Glomerular endothelial cell (primary cell): Measurements from ENCODE around the gene PCDHGB6. TPM values are rescaled to one million over a fixed set of nuclear protein-coding genes. Genes with fewer than 3 reads are reported as not detected.
"Not testable (repeated sequence)": the region's sequence is repeated elsewhere in the genome, so short reads cannot be mapped to it uniquely, and the experiment has no call there.

Experiments
- DNase-seq: peaks from one replicate; pipeline ENCODE4 v3.0.0-alpha.2; 2011; ENCODE audit warnings: low read depth, low spot score; ENCODE audit errors: extremely low read depth
- total RNA-seq: library from RNA; depleted of rRNA; stranded (reverse); fragments of >200 nt; gene quantifications from 2 replicates; pipeline ENCODE4 v1.2.3, GENCODE V29; 2015

Gene PCDHGB6
- total RNA-seq, 1 donor from 2014 or later, result 6.2 TPM

DNA sequence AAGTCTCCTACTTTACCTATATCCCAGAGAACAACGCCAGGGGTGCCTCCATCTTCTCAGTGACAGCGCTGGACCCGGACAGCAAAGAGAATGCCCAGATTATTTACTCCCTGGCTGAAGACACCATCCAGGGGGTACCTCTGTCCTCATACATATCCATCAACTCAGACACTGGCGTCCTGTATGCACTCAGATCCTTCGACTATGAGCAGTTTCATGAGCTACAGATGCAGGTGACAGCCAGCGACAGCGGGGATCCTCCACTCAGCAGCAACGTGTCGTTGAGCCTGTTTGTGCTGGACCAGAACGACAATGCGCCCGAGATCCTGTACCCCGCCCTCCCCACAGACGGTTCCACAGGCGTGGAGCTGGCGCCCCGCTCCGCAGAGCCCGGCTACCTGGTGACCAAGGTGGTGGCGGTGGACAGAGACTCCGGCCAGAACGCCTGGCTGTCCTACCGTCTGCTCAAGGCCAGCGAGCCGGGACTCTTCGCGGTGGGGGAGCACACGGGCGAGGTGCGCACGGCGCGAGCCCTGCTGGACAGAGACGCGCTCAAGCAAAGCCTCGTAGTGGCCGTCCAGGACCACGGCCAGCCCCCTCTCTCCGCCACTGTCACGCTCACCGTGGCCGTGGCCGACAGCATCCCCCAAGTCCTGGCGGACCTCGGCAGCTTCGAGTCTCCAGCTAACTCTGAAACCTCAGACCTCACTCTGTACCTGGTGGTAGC, 6.9 kb downstream of the PCDHGB6 start:
- not testable (repeated sequence) for DNase-seq

DNA sequence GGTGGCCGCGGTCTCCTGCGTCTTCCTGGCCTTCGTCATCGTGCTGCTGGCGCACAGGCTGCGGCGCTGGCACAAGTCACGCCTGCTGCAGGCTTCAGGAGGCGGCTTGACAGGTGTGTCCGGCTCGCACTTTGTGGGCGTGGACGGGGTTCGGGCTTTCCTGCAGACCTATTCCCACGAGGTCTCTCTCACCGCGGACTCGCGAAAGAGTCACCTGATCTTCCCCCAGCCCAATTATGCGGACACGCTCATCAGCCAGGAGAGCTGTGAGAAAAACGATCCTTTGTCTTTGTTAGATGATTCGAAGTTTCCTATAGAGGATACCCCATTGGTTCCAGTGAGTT, 7.4 kb downstream of the PCDHGB6 start:
- not testable (repeated sequence) for DNase-seq

DNA sequence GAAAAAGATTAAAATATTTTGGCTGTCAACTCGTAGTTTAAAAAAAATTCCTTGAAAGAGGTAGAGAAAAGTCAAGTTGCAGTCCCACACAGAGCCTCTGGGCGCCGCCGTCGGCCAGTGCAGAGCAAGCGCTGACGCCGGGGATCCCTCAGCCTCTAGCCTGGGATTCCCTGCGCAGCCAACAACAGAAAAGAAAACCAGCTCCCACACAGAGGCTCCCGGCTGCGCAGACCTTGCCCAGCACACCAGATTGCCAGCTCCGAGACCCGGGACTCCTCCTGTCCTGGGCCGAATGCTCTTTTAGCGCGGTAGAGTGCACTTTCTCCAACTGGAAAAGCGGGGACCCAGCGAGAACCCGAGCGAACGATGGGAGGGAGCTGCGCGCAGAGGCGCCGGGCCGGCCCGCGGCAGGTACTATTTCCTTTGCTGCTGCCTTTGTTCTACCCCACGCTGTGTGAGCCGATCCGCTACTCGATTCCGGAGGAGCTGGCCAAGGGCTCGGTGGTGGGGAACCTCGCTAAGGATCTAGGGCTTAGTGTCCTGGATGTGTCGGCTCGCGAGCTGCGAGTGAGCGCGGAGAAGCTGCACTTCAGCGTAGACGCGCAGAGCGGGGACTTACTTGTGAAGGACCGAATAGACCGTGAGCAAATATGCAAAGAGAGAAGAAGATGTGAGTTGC, 9.8 kb downstream of the PCDHGB6 start, which contains the start of gene PCDHGB7:
PCDHGB7 (plus strand) TSS at position 184 of the 679 bp plus-strand sequence; CDS start at position 367, 183 bp downstream.
- not testable (repeated sequence) for DNase-seq

DNA sequence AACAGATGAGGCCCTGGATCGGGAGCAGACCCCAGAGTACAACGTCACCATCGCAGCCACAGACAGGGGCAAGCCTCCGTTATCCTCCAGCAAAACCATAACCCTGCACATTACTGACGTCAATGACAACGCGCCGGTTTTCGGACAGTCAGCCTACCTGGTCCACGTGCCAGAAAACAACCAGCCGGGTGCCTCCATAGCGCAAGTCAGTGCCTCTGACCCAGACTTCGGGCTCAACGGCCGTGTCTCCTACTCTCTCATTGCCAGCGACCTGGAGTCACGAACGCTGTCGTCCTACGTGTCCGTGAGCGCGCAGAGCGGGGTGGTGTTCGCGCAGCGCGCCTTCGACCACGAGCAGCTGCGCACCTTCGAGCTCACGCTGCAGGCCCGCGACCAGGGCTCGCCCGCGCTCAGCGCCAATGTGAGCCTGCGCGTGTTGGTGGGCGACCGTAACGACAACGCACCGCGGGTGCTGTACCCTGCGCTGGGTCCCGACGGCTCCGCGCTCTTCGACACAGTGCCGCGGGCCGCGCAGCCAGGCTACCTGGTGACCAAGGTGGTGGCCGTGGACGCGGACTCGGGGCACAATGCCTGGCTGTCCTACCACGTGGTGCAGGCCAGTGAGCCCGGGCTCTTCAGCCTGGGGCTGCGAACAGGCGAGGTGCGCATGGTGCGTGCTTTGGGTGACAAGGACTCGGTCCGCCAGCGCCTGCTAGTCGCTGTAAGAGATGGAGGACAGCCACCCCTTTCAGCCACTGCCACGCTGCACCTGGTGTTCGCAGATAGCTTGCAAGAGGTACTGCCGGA, 11.5 kb downstream of the PCDHGB6 start:
- DNase-seq, result no peak

DNA sequence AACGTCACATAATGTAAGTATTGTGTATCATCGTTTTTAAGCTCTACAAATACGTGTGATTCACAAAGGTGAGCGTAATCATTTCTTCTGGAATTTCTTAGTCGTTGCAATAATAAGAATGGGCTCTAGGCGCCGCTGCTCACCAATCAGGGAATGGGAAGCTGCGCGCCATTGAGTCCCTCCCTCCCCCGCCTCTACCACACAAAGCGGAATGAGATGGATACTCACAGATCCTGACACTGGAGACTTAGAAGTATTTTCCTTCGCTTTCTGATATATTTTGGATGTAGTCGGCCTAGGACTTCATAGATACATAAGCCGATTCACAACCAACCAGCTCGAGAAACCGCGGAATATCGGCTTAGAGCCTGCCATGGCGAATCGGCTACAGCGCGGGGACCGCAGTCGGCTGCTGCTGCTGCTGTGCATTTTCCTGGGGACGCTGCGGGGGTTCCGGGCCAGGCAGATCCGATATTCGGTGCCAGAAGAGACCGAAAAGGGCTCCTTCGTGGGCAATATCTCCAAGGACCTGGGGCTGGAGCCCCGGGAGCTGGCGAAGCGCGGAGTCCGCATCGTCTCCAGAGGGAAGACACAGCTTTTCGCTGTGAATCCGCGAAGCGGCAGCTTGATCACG, 13.2 kb downstream of the PCDHGB6 start, which contains the start of gene PCDHGA11:
PCDHGA11 (plus strand) TSS at position 197 of the 634 bp plus-strand sequence; CDS start at position 374, 177 bp downstream.
- no peak for DNase-seq

DNA sequence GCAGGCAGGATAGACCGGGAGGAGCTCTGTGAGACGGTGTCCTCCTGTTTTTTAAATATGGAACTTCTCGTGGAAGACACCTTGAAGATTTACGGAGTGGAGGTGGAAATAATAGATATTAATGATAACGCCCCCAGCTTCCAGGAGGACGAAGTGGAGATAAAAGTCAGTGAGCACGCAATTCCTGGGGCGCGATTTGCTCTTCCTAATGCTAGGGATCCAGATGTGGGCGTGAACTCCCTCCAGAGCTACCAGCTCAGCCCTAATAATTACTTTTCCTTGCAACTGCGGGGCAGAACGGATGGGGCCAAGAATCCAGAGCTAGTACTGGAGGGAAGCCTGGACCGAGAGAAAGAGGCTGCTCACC, 13.7 kb downstream of the PCDHGB6 start:
- DNase-seq, result no peak

DNA sequence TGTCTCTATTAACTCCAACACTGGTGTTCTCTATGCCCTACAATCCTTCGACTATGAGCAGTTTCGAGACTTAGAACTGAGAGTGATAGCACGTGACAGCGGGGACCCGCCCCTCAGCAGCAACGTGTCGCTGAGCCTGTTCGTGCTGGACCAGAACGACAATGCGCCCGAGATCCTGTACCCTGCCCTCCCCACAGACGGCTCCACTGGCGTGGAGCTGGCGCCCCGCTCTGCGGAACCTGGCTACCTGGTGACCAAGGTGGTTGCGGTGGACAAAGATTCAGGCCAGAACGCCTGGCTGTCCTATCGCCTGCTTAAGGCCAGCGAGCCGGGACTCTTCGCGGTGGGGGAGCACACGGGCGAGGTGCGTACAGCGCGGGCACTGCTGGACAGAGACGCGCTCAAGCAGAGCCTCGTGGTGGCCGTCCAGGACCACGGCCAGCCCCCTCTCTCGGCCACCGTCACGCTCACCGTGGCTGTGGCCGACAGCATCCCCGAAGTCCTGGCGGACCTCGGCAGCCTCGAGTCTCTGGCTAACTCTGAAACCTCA, 15.0 kb downstream of the PCDHGB6 start:
- no peak for DNase-seq

DNA sequence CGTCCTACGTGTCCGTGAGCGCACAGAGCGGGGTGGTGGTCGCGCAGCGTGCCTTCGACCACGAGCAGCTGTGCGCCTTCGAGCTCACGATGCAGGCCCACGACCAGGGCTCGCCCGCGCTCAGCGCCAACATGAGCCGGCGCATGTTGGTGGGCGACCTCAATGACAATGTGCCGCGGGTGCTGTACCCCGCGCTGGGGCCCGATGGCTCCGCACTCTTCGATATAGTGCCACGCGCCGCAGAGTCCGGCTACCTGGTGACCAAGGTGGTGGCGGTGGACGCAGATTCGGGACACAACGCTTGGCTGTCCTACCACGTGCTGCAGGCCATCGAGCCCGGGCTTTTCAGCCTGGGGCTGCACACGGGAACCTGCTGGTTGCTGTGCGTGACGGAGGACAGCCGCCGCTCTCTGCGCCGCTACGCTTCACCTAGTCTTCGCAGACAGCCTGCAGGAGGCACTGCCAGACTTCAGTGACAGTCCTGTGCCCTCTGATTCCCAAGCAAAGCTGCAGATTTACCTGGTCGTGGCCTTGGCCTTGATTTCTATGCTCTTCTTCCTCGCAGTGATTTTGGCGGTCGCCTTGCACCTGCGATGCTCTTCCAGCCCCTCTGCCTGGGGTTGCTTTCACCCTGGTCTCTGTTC, 20.1 kb downstream of the PCDHGB6 start:
- DNase-seq, result no peak

DNA sequence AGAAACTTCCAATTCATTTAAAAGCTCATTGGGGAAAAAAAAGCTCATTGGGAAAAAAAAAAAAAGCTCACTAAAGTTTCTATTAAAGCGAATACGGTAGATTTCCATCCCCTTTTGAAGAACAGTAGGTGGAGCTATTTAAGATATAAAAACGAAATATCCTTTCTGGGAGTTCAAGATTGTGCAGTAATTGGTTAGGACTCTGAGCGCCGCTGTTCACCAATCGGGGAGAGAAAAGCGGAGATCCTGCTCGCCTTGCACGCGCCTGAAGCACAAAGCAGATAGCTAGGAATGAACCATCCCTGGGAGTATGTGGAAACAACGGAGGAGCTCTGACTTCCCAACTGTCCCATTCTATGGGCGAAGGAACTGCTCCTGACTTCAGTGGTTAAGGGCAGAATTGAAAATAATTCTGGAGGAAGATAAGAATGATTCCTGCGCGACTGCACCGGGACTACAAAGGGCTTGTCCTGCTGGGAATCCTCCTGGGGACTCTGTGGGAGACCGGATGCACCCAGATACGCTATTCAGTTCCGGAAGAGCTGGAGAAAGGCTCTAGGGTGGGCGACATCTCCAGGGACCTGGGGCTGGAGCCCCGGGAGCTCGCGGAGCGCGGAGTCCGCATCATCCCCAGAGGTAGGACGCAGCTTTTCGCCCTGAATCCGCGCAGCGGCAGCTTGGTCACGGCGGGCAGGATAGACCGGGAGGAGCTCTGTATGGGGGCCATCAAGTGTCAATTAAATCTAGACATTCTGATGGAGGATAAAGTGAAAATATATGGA, 22.7 kb downstream of the PCDHGB6 start, which contains the start of gene PCDHGA12:
PCDHGA12 (plus strand) TSS at position 176 of the 782 bp plus-strand sequence; CDS start at position 429, 253 bp downstream.
- DNase-seq, result no peak

DNA sequence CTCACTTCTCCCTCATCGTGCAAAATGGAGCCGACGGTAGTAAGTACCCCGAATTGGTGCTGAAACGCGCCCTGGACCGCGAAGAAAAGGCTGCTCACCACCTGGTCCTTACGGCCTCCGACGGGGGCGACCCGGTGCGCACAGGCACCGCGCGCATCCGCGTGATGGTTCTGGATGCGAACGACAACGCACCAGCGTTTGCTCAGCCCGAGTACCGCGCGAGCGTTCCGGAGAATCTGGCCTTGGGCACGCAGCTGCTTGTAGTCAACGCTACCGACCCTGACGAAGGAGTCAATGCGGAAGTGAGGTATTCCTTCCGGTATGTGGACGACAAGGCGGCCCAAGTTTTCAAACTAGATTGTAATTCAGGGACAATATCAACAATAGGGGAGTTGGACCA, 23.5 kb downstream of the PCDHGB6 start:
- DNase-seq, result no peak

DNA sequence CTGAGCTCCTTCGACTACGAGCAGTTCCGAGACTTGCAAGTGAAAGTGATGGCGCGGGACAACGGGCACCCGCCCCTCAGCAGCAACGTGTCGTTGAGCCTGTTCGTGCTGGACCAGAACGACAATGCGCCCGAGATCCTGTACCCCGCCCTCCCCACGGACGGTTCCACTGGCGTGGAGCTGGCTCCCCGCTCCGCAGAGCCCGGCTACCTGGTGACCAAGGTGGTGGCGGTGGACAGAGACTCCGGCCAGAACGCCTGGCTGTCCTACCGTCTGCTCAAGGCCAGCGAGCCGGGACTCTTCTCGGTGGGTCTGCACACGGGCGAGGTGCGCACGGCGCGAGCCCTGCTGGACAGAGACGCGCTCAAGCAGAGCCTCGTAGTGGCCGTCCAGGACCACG, 24.5 kb downstream of the PCDHGB6 start:
- DNase-seq, result not testable (repeated sequence)

DNA sequence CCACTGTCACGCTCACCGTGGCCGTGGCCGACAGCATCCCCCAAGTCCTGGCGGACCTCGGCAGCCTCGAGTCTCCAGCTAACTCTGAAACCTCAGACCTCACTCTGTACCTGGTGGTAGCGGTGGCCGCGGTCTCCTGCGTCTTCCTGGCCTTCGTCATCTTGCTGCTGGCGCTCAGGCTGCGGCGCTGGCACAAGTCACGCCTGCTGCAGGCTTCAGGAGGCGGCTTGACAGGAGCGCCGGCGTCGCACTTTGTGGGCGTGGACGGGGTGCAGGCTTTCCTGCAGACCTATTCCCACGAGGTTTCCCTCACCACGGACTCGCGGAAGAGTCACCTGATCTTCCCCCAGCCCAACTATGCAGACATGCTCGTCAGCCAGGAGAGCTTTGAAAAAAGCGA, 24.9 kb downstream of the PCDHGB6 start:
- DNase-seq, result not testable (repeated sequence)

DNA sequence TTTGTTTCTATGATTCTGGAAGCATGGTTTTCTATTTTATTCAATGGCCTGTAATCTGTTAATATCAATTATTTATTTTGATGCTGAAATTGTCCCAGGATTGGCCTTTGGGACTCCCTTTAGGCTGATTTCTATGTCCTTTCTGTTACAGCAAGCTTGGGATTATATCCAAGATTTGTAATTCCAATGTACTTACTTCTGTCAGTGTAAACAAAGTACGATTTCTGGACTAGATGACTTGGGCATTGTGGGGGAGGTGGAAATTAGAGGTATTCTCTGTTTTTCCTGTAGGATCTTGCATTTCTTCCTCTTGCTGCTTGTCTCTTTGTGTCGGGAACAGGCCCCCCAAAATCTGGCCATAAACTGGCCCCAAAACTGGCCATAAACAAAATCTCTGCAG, 26.2 kb downstream of the PCDHGB6 start:
- DNase-seq, result no peak

DNA sequence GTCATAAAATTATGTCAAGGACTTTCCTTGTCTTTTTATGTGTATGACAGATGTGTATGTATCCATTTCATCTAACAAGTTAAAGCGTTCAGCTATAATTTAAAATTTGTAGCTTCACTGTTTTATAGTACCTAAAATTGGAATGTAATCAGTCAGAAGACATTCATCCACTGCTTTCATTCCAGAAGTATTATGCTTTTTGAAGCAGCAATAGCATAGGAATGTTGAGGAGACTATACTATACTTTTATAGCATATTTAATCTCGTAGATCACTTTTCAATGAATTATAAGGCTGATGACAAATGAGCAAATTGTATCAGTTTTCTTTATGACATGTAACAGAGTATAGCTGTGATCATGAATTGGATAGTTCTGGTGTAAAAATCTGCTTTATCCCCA, 29.4 kb downstream of the PCDHGB6 start:
- DNase-seq, result no peak

DNA sequence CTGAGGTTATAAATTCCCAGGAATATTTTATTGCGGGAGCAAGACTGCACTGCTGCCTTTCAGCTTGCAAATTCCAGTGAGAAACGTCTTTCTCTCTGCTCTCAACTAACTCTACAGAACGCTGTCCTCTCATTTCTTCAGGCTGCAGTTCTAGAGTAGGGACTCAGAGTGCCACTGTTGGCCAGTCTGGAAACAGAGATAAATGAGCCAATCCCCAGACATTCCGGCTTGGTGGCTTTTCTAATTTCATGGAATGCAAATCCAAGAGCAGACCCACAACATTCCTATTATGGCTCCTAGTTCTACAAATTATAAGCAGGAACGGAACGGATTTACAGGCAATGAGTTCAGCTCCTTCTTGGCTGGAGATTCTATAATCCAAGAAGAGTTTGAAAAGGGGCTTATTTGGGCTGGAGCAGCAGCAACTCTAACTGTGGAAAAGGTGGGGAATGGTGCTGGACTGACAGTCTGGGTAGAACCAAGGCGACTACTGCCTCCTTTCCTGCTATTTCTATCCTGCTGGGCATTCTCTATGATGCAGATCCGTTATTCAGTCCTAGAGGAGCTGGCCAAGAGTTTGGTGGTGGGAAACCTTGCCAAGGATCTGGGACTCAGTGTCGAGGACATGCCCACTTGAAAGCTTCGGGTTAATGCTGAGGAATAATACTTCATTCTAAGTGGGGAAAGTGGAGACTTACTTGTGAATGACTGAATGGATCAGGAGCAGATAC, 31.8 kb downstream of the PCDHGB6 start:
- no peak for DNase-seq

DNA sequence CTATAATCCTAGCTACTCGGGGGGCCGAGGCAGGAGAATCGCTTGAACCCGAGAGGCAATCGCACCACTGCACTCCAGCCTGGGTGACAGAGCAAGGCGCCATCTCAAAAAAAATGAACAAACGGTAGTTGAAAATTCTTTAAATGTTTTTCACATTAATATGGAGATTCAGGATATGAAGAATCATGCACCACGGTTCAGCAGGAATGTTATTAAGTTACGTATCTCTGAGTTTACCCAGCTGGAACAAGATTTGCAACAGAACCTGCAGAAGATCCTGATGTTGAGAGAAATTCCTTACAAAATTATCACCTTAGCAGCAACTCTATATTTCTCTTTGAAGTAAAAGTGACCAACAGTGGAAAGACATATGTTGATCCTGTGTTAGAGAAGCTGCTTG, 32.5 kb downstream of the PCDHGB6 start:
- no peak for DNase-seq

DNA sequence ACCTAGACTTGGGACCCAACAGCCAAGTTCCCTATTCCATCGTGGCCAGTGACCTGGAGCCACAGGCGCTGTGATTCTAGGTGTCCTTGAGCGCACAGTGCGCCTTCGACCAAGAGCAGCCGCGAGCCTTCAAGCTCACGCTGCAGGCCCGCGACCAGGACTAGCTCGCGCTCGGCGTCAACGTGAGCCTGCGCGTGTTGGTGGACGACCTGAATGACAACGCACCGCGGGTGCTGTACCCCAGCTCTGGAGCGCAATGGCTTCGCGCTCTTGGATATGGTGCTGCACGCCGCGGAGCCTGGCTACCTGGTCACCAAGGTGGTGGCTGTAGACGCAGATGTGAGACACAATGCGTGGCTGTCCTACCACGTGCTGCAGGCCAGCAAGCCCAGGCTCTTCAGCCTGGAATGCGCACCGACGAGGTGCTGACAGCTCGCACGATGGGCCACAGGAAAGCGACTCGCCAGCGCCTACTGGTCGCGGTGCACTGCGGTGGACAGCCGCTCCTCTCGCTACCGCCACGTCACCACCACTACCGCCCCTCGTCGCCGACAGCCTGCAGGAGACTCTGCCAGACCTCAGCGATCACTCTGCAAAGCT, 33.9 kb downstream of the PCDHGB6 start:
- DNase-seq, result no peak
